Measurements from ENCODE around the gene TRMT1.

- TF ChIP-seq, protein P1, sequence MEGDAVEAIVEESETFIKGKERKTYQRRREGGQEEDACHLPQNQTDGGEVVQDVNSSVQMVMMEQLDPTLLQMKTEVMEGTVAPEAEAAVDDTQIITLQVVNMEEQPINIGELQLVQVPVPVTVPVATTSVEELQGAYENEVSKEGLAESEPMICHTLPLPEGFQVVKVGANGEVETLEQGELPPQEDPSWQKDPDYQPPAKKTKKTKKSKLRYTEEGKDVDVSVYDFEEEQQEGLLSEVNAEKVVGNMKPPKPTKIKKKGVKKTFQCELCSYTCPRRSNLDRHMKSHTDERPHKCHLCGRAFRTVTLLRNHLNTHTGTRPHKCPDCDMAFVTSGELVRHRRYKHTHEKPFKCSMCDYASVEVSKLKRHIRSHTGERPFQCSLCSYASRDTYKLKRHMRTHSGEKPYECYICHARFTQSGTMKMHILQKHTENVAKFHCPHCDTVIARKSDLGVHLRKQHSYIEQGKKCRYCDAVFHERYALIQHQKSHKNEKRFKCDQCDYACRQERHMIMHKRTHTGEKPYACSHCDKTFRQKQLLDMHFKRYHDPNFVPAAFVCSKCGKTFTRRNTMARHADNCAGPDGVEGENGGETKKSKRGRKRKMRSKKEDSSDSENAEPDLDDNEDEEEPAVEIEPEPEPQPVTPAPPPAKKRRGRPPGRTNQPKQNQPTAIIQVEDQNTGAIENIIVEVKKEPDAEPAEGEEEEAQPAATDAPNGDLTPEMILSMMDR (conservative IDR thresholded peaks at IDR 0.05; ENCODE audit: low read length) = no peak
- TF ChIP-seq EZH2phosphoT487 (IDR thresholded peaks at IDR 0.05; ENCODE audit: borderline replicate concordance) = no peak
Measured at GRCh38 chr19:13100031-13100588, 16.4 kb downstream of the TRMT1 start.
